PFSK-1 (cell line): ENCODE measurements around the gene ANKMY2.

Experiments used
- FOXP2 ChIP-seq: optimal IDR thresholded peaks from 2 replicates; pipeline ENCODE3; 2011; ENCODE audit warnings: borderline replicate concordance, control low read depth, inconsistent platforms; ENCODE audit not compliant: insufficient read depth; ENCODE audit errors: extremely low read length, extremely low read depth
- POLR2AphosphoS5 ChIP-seq: IDR thresholded peaks from 2 replicates; pipeline ENCODE4 v1.6.1; 2012; ENCODE audit warnings: low read depth, mild to moderate bottlenecking, control low read depth, low read length, moderate library complexity
- SIN3A ChIP-seq: IDR thresholded peaks from 2 replicates; pipeline ENCODE4 v1.6.1; 2012; ENCODE audit warnings: mild to moderate bottlenecking, low read length, moderate library complexity, borderline replicate concordance; ENCODE audit not compliant: insufficient read depth
- TAF1 ChIP-seq: IDR thresholded peaks from 2 replicates; pipeline ENCODE4 v1.6.1; 2012; ENCODE audit warnings: low read length, control low read depth, borderline replicate concordance; ENCODE audit not compliant: insufficient read depth
- TF ChIP-seq, protein P1 (sequence below), 2 experiments: IDR thresholded peaks; 2 replicates each; pipeline versions ENCODE4 v1.6.1 to v1.8.0; 2011 to 2012; ENCODE audit warnings: low read depth in 2 of 2, low read length in 2 of 2, control low read depth in 1 of 2, inconsistent platforms in 1 of 2, mild to moderate bottlenecking in 1 of 2, moderate library complexity in 1 of 2; ENCODE audit not compliant: insufficient read depth in 1 of 2

The ANKMY2 gene

DNA sequence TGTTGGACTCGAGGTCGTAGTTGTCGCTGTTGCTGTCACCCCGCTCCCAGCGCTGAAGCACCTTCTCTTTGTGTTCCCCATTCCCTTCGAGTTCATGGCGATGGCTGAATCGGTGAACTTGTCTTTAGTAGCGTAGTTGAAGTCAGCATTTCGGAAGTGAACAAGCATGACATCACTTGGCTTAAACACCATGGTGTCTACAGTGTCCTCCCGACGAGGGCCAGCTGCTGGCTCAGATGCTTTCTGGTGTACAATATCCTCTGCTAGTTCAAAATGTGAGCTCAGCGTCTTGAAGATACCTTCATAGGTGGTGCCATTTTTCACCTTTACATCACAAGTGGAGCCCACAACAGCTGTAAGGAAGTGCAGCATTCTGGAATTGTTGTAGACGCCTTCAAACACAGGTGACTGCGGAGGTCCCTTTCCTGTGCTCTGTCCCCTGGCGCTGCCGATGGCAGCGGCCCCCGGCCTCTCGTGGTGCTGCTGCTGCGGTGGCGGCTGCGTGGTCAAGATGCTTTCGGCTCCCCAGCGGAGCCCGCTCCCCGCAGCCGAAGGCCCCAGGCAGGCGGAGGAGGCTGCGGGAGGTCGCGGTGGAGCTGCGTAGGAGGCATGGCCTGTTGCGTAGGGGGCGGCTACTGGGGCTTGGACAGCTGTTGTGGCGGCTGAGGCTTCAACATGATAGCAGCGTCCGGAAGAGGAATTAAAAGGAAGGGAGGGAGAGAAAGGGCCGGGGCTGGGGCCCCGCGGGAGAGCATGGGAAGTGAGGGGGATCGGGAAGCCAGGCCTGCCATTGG lies 59.3 kb downstream of the ANKMY2 start:
- TF ChIP-seq SIN3A (no peak), FOXP2 (no peak), POLR2AphosphoS5 (no peak), TAF1 (no peak)
- TF ChIP-seq, protein P1, sequence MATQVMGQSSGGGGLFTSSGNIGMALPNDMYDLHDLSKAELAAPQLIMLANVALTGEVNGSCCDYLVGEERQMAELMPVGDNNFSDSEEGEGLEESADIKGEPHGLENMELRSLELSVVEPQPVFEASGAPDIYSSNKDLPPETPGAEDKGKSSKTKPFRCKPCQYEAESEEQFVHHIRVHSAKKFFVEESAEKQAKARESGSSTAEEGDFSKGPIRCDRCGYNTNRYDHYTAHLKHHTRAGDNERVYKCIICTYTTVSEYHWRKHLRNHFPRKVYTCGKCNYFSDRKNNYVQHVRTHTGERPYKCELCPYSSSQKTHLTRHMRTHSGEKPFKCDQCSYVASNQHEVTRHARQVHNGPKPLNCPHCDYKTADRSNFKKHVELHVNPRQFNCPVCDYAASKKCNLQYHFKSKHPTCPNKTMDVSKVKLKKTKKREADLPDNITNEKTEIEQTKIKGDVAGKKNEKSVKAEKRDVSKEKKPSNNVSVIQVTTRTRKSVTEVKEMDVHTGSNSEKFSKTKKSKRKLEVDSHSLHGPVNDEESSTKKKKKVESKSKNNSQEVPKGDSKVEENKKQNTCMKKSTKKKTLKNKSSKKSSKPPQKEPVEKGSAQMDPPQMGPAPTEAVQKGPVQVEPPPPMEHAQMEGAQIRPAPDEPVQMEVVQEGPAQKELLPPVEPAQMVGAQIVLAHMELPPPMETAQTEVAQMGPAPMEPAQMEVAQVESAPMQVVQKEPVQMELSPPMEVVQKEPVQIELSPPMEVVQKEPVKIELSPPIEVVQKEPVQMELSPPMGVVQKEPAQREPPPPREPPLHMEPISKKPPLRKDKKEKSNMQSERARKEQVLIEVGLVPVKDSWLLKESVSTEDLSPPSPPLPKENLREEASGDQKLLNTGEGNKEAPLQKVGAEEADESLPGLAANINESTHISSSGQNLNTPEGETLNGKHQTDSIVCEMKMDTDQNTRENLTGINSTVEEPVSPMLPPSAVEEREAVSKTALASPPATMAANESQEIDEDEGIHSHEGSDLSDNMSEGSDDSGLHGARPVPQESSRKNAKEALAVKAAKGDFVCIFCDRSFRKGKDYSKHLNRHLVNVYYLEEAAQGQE (IDR thresholded peaks at IDR 0.05; ENCODE audit: insufficient read depth in 1 of 2, low read depth in 2 of 2, low read length in 2 of 2): no peak

DNA sequence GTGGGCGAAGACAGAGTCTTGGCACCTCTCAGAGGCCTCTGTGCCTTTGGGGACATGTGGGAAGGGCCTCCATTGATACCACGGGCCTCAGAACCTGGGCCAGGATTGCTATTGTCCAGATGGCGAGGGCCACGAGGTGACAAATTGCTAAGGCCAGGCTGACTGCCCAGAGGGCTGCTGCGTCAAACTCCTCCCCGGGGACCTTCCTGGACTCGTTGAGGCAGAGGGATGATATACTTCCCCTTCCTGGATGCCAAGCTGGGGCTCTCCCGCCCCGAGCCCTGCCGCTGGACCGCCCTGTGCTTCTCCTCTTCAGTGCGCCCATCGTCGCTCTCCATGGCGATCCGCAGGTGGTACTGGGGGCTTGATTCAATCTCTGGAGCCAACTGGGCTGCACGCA lies 60.0 kb downstream of the ANKMY2 start:
- TF ChIP-seq SIN3A: no peak
- TF ChIP-seq, protein P1 (IDR thresholded peaks at IDR 0.05; ENCODE audit: insufficient read depth in 1 of 2, low read depth in 2 of 2, low read length in 2 of 2): no peak
- TF ChIP-seq POLR2AphosphoS5: no peak
- no peak for TF ChIP-seq TAF1
- no peak for TF ChIP-seq FOXP2

- TF ChIP-seq POLR2AphosphoS5 (no peak), TAF1 (no peak), FOXP2 (no peak), SIN3A (no peak)
- TF ChIP-seq, protein P1 (IDR thresholded peaks at IDR 0.05; ENCODE audit: insufficient read depth in 1 of 2, low read depth in 2 of 2, low read length in 2 of 2): no peak
These were observed 61.7 kb downstream of the ANKMY2 start for GRCh38 chr7:16583834-16584233.

DNA sequence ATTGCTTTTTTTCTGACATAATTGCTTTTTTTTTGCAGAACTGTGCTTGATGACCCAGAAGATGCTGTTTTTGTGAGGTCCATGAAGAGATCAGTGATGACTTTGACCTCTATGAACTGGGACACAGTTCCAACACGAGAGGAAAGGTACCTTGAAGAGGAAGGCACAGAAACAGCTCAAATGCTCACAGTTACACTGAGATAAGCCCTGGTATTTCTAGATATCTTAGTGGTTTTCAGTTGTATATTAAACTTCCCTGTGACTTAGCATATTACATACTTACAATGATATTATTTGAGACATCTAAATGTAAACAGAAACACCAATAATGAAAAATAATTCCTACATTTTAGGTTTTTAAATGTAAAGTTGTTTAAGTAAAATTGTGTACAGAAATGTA lies 64.3 kb downstream of the ANKMY2 start:
- TF ChIP-seq TAF1: no peak
- TF ChIP-seq POLR2AphosphoS5: no peak
- no peak for TF ChIP-seq SIN3A
- no peak for TF ChIP-seq FOXP2
- TF ChIP-seq, protein P1 (IDR thresholded peaks at IDR 0.05; ENCODE audit: insufficient read depth in 1 of 2, low read depth in 2 of 2, low read length in 2 of 2): no peak

DNA sequence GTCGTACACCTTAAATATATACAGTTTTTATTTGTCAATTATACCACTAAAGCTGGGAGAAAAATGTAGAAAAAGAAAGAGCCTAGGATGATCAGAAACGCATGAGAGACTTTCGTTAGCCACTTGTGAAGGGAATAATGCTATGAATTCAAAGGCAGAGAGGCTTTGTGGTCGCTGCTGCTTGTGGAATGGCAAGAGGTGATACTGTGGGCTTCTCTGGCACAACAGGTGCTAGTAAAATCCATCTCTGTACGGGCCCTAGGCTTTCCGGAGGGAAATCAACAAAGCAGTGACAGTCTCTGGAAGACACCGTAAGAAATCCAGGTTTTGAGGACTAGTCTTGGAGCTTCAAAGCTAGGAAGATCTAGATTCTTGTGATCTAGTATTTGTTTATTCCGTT lies 66.3 kb downstream of the ANKMY2 start:
- no peak for TF ChIP-seq TAF1
- no peak for TF ChIP-seq SIN3A
- no peak for TF ChIP-seq POLR2AphosphoS5
- TF ChIP-seq, protein P1 (IDR thresholded peaks at IDR 0.05; ENCODE audit: insufficient read depth in 1 of 2, low read depth in 2 of 2, low read length in 2 of 2): no peak
- TF ChIP-seq FOXP2: no peak
